RKO (cell line): ENCODE results near the gene CILP2.

ENCODE experiments used
- DNase-seq: peaks from one replicate; pipeline ENCODE4 v3.0.0-alpha.2; 2016; ENCODE audit warnings: low spot score

CILP2 gene

GRCh38 chr19:19504754-19505668 is 33.1 kb upstream of the CILP2 start:
- DNase-seq: no peak

DNA sequence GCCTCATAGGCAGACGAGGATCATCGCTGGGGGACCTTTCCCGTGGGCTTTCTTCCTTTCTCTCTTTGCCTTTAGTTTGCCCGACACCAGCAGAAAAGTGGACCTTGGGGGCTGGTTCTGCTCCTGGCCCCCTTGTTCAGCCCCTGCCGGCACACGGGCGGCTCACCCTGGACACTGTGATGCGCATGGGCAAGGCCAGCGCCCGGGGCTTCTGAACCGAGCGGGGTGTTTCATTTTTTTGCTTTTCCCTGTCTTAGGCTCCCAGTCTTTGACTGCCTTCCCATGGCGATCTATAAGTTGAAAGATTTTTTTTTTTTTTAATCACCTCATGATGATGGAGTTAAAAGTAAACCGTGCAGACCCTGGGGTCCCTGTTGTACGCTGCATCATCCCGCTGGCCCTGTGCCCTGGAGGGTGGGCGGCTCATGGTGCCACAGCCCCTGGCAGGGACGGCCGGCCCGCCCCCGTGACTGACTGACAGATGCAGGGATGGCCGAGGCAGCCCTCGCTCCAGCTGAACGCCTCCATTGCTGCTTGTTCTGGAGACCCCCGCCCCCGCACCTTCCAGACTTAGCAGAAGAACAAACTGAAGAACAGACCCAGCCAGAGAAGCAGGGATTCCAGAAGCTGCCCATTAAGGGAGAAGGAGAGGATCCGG is 32.3 kb upstream of the CILP2 start:
- DNase-seq: no peak

DNA sequence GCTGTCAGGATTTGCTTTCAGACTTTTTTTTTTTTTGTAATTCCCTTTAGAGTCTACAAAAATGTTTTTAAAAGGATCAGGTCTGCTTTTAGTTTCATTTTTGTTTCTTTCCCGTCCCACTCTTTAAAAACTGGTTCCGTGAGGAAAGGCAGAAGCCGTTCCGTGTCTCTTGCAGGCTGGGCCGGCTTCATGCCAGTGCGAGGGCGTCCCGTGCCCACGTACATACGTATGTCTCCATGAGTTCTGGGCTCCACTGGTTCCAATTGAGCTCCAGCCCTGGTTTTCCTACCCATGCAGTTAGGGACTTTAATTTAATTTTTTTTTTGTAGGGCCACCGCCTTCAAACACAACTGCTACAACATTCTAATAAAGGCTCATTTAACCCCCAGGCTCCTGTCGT is 31.5 kb upstream of the CILP2 start:
- no peak for DNase-seq

- DNase-seq: no peak
Measured at GRCh38 chr19:19507354-19507753, 30.7 kb upstream of the CILP2 start.

- no peak for DNase-seq
Measured at GRCh38 chr19:19508217-19508616, 29.8 kb upstream of the CILP2 start.

DNA sequence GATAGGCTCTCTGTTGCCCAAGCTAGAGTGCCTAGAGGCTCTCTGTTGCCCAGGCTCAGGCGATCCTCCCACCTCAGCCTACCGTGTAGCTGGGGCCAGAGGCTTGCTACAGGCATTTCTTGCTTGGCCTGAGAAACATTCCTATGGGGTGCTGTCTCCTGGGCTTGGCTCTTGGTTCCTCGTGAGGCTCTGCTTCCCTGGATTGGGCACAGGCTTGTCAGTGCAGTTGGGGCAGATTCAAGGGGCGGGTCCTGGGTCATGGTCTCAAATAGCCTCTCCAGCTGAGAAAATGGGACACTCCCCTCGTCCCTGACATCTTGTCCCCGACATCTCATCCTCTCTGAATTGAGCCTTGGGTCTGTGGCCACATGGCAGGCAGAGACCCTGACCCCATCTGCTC is 27.6 kb upstream of the CILP2 start:
- DNase-seq: no peak

DNA sequence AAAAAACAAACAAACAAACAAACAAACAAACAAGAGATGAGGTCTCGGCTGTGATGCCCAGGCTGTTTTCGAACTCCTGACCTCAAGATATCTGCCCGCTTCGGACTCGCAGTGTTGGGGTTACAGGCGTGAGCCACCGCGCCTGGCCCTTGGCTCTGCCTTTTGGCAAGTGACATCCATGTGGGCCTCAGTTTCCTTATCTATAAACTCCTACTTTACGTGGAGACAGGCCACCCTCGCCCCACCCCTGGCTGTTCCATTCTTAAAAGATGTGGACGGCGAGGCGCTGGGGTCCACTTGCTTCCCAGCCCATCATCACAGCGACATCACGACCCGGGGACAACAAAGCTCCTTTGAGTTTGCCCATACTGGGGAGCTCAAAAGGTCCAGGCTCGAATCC is 24.4 kb upstream of the CILP2 start:
- DNase-seq: no peak

- no peak for DNase-seq
Measured at GRCh38 chr19:19514215-19514657, 23.8 kb upstream of the CILP2 start.

DNA sequence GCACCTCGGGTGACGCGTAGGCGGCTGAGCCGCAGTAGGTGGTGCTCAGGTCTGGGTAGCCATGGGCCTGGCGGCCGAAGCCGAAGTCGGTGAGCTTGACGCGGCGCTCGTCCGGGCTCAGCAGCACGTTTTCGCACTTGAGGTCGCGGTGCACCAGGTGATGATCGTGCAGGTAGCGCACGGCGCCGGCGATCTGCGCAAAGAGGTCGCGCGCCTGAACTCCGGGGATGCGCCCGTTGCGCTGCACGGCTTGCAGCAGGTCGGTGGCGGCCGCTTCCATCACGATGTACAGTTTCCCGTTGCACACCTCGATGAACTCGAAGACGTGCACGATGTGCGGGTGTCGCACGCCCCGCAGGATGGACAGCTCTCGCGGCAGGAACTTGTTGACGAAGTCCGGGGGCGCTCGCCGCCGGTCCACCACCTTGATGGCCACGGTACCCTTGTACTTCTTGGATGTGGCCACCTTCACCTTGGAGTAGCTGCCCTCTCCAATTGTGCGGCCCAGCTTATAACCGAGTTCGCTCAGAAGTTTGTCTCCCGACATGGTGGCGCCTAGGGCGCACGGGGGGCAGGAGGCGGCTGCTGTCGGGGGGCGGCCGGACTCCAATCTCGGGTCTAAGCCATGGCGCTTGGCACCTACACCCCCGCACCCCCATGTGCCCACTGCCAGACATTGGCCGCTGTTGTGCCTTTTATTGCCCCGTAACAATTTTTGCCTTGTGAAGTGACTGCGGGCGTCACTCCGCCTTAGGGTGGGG is 23.0 kb upstream of the CILP2 start, which contains the start of gene TSSK6:
Gene TSSK6, minus strand, starts transcription at position 668 of the 761 bp plus-strand sequence. Its CDS starts 121 bp downstream, at position 547.
- DNase-seq: no peak

- peak; percentile 90 for DNase-seq
Measured at GRCh38 chr19:19515642-19516519, 22.2 kb upstream of the CILP2 start, which contains the start of gene NDUFA13. Gene NDUFA13 (plus strand): TSS chr19:19516225. CDS start chr19:19516239, 14 bp downstream.

DNA sequence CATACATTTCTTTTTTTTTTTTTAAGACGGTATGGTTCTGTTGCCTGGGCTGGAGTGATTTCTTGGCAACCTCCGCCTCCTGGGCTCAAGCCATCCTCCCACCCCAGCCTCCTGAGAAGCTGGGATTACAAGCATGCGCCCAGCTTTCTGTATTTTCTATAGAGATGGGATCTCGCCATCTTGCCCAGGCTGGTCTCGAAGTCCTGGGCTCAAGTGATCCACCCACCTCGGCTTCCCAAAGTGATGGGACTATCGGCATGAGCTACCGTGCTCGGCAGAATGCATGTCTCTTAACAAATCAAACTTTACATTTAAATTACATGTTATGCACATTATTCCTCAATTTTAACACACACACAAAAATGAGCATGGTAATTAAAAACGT is 20.8 kb upstream of the CILP2 start:
- no peak for DNase-seq

DNA sequence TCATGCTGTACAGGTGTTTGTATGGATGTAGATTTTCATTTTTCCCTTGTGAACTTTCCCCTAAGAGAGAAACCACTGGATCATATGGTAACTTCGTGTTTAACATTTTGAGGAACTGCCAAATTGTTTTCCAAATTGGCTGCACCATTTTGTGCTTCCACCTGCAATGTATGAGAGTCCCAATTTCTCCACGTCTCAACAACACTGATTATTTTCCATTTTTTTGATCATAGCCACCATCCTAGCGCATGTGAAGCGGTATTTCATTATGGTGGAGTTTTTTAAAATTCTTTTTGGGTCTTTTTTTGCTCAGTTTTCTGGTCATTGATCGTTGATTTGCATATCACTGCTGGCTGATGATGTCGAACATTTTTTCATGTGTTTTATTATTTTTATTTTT is 17.1 kb upstream of the CILP2 start:
- DNase-seq: no peak

- DNase-seq: no peak
Measured at GRCh38 chr19:19523177-19523576, 14.9 kb upstream of the CILP2 start.

DNA sequence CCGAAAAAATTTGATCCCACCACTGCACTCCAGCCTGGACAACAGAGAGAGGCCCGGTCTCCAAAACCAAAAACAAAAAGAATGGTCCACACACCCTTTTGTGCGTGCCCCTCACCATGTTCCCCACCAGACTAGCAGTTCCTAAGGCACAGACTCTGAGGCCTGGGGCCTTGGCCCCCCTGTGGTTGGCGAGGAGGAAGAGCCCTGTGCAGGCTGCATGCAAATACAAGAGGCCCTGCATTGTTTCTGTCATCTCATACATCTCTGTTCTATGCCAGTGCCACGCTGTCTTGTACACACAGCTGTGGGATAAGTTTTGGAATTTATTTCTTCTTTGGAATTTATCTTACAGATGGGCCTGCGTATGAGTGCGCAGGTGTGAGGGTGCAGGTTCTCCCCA is 14.0 kb upstream of the CILP2 start:
- no peak for DNase-seq

GRCh38 chr19:19525611-19526380 is 12.3 kb upstream of the CILP2 start:
- DNase-seq: no peak

GRCh38 chr19:19526581-19527370 is 11.3 kb upstream of the CILP2 start:
- DNase-seq: no peak

DNA sequence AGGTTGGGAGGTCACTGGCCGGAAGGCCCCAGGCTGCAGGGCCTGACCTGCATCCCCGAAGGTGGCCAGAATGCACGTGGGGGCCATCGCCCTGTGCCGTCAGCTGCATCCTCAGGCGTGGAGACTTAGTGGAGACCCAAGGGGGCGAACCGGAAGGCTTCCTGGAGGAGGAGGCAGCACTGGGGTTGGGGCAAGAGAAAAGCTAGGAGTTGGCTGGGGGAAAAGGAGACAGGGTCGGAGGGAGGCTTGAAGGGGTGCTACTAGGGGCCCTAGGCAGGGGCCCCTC is 10.8 kb upstream of the CILP2 start:
- DNase-seq: no peak

DNA sequence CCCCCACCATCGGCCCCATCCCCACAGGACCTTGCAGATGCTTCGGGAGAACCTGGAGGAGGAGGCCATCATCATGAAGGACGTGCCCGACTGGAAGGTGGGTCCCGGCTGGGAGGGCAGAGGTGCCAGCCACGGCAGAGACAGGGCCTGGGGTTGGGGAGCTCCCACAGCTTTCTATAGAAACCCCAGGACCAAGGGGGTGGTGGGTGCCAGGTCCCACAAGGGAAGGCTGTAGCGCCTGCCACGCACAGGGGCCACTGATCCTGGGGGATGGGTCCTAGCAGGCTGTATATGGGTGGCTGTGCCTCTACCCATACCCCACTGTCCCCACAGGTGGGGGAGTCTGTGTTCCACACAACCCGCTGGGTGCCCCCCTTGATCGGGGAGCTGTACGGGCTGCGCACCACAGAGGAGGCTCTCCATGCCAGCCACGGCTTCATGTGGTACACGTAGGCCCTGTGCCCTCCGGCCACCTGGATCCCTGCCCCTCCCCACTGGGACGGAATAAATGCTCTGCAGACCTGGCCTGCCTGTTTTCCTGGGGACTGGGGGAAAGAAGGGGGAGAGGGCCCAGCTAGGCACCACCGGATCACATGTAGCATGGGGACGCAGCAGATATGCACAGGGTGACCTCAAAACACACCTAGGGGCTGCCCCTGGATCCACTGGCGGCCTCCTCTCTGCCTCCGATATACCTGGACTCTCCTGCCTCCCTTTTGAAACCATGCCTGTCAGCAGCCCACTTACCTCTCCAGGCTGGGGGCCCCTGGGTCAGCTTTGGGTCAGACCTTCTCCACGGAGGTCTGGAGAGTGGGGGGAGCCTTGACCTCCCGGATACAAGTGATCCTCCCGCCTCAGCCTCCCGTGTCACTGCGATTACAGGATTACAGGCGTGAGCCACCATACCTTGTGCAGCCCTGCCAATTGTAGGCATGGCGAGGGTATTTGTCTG is 10.1 kb upstream of the CILP2 start:
- no peak for DNase-seq
